Activated naive CD8-positive, alpha-beta T cell treated with anti-CD3 and anti-CD28 coated beads, Interleukin-2, amount 50 U/mL, for 16 hours (primary cell): ENCODE results near the gene VPS26A.
"Not testable (repeated sequence)": the region's sequence is repeated elsewhere in the genome, so short reads cannot be mapped to it uniquely, and the experiment has no call there.

ENCODE experiments used
- DNase-seq: peaks from one replicate; pipeline ENCODE4 v3.0.0-alpha.2; 2020; ENCODE audit warnings: low read depth, low spot score

VPS26A gene

DNA sequence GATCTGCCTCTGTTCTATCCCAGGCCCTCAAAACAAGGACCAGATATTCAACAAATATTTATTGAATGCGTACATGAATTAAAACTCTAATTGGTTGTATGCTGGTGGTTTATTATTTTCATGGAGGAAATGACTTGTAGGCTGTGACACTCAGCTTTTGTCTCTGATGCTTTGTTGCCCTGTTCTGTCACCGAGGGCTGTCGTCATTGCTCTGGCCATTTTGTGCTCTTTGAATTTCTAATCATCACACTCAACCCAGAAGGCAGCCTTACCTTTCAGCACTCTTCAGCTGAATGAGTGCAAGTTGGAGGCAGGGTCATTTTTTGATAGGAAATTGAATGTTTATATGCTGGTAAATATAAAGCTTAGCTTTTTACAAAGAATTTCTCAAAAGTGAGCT lies 21.5 kb upstream of the VPS26A start:
- DNase-seq: no peak

DNA sequence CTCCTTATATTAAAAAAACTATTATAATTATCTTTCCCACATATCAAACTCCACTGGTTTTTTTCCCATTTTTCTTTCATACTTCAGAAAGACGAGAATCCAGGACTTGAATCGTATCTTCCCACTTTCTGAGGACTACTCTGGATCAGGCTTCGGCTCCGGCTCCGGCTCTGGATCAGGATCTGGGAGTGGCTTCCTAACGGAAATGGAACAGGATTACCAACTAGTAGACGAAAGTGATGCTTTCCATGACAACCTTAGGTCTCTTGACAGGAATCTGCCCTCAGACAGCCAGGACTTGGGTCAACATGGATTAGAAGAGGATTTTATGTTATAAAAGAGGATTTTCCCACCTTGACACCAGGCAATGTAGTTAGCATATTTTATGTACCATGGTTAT lies 20.2 kb upstream of the VPS26A start:
- no peak for DNase-seq

DNA sequence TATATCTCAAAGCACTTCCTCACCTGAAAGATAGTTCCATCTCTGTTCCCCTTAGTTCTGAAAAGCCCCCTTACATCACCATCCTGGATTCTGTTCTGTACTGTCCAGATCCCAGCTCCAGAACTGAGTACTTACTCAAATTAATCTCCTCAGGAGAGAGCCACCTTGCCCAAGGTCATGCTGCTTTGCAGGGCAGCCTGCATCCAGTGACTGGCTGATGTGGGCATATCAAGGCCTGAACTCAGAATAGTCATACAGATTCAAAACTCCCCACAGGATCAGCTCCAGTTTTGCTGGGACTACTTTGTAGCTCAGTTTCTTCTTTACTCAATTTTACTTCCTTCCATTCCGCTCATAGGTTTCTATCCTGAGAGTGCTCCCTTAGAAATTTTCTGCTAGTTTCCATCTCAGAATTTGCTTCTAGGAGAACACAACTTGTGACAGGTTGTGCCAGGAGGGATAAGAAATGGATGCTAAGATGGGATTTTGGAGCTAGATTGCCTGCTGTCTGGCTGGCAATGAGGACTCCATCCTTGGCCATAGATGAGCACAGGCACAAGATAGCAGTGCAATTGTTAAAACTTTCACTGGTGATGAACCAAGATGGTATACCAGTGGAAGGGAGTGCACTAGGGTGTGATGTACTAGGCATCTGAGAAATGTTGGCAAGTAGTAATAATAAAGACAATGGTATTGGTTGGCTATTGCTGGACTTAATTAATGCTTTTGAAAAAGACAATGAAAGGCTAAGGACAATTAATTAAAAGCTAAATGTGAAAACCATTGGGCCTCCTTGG lies 18.8 kb upstream of the VPS26A start:
- no peak for DNase-seq

DNA sequence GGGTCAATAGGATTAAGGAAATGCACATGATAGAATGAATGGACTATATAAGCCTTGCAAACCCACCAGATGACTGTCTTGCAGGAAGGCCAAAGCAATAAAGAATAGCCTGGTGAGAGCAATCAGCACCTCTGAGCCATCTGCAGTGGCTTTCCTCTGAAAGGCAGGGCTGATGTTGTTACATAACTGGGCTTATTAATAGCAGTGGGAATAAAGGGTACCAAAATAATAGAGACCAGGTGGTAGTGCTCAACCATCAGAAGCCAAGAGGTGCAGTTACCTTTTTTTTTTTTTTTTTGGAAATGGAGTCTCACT lies 16.8 kb upstream of the VPS26A start:
- no peak for DNase-seq

DNA sequence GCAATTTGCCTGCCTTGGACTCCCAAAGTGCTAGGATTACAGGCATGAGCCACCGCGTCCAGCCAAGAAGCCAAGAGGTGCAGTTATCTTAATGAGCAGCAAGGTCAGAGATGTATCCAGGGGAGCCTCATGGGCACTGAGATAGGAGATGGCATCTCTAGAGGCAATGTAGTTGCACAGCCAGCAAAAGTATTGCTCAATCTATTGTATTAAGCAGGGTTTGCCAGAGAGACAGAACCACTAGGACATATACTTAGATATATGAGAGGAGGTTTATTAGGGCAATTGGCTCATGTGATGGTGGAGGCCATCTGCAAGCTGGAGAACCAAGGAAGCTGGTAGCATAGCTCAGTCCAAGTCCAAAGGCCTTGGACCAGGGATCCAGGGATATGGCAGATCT lies 16.3 kb upstream of the VPS26A start:
- no peak for DNase-seq

DNA sequence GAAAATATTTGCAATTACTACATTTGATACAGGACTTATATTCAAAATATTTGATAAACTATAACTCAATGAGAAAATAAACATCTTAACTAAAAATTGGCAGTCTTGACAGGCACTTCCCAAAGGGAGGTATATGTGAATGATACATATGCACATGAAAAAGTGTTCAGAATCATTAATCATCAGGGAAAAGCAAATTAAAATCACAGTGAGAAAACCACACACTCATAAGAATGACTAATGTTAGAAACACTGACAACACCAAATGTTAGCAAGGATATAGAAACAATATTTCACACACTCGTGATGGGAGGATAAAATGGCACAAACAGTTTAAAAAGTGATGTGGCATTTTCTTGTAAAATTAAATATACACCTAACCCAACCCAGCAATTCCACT lies 4.1 kb upstream of the VPS26A start:
- DNase-seq: no peak

DNA sequence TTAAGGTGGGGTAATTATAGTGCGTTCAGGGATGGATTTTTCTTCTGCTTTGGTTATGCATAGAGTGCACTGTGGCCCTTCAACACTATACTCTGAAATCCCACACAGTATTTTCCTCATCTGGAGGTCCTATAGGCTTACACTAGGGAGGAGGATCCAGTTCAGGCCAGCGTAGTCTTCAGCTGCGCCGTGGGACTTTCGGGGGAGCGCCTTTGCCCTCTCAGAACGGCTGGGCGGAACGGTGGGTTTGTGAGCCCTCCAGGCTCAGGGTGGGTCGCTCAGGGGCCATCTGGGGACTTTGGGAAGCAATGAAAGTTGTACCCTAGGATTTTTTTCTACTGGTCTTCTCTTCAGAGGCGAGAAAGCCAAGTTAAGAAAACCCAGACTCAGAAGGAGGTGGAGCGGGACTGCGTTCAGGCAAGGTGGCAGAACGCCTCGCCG lies 652 bp upstream of the VPS26A start:
- DNase-seq: no peak

DNA sequence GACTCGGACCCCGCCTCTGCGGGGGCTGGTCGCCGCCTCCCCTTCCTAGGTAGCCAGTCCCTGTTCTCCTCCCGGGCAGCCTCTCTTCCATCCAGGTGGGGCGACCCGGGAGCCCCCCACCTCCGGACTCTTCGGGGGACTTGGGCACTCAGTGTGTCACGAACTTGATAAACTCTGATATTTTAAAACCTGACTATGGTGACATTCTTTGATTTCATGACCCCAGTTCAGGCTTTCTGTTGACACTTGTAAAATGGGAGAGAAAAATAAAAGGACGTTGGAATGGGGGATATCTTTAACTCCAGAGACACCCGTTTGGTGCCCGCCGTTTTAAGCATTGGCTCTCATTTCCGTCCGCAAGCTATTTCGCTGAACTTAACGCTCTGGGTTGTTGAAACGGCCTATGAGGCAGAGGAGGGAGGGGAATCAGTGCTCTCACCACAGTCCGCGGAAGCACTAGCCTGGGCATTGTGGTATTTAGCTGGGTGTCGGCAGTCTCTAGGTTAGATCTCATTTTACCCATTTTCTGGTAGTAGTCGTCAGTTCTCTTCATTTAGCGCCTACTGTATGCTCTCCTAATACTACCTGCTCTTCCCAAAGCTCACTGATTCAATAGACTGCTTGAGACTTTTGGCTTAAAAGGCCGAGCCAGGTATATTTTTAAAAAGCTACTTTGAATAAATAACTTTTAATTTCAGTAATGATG lies 738 bp downstream of the VPS26A start:
- DNase-seq: no peak

DNA sequence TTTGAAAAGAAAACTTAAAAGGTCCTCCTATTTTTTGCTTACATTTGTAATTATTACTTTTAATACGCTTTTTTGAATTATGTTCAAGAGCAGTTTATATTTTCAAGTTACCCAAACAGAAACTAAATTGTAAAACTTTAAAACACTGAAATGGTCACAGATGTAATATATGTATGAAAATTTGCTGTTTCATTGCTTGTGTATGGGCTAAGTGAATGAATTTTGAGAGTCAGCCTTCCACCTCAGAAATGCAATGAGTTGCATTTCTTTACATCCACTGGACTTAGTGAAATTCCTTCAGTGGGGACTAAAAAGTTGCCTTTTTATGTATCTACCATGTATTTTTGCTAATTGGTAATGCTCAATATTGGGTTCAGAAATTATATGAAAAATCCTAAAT lies 1.6 kb downstream of the VPS26A start:
- DNase-seq: no peak

DNA sequence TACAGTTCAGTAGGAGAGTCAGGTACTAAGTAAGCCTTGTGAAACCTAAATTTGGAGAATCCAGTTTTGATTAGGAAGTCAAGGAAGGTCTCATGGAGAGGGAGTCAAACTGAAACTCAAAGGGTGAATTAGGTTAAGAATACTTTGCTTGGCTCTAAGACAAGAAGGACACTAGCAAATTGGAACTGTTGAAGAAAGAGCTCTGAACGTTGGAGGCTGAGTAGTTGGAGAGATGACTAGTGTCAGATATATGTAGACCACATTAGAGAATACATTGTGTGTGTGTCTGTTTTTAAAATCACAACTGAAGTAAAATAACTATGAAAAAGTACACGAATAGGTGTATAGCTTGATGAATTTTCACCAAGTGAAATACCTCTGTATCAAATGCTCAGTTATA lies 6.3 kb downstream of the VPS26A start:
- no peak for DNase-seq

DNA sequence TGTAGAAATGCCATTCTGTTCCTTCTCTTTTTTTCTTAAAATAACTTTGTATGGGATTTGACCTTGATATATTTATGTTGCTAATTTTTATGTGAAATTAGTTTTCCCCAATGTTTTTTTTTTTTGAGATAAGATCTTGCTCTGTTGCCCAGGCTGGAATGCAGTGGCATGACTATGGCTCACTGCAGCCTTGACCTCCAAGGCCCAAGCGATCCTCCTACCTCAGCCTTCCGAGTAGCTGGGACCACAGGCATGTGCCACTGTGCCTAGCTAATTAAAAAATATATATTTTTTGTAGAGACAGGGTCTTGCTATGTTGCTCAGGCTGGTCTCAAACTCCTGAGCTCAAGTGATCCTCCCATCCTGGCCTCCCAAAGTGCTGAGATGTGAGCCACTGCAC lies 16.0 kb downstream of the VPS26A start:
- no peak for DNase-seq

DNA sequence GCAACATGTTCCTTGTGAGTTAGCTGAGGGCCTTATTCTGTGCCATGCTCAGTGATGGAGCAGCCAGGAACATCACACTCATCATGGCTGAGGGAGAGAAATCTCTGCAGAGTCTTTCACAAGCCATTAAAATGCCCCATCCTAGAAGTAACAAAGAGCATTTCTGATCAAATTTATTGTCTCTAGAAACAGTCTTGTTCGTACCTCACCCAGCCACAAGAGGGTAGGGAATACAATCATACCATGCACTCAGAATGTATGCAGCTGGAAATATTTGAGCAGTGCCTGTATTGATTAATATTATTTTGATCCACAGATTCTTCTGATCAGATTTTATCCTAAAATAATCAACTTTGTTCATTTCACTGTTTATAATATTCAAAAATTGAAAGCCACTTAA lies 17.3 kb downstream of the VPS26A start:
- no peak for DNase-seq

DNA sequence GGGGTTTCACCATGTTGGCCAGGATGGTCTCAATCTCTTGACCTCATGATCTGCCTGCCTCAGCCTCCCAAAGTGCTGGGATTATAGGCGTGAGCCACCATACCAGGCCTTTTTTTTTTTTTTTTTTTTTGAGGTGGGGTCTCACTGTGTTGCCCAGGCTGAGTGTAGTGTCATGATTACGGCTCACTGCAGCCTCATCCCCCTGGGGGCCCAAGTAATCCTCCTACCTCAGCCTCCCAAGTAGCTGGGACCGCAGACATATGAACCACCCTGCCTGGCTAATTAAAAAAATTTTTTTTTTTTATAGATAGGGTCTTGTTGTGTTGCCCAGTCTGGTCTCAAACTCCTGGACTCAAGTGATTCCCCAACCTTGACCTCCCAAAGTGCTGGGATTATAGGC lies 18.1 kb downstream of the VPS26A start:
- DNase-seq: not testable (repeated sequence)

DNA sequence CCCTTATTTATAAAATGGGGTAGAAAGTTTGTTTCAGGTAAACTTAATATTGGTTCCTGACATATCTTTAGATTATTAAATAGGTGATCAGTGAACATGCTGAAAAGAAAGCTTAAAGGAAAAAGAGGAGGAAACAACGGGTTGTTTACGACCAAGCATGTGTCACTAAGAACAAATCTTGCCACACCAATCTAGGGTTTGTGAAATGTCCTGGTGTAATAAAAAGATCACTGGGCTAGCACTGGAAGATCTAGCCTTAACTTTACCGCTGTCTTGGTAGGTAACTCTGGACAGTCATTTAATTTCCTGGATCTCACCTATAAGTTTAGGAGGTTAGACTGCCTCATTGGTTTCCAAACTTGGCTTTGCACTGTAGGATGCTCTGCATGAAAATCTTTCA lies 19.0 kb downstream of the VPS26A start:
- DNase-seq: no peak

DNA sequence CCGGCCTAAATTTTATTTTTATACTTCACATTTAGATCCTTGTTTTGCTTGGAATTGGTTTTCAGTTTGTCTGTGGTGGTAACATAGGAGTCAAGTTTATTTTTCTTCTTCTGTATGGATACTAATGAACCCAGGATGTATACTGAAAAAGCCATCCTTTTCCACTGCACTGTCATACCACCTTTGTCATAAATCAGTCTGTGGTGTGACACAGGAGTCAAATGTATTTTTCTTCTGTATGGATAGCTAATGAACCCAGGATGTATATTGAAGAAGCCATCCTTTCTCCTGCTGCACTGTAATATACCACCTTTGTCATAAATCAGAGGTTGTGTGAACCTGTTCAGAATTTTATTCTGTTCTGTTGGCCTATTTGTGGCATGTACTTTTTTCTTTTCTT lies 21.4 kb downstream of the VPS26A start:
- no peak for DNase-seq

DNA sequence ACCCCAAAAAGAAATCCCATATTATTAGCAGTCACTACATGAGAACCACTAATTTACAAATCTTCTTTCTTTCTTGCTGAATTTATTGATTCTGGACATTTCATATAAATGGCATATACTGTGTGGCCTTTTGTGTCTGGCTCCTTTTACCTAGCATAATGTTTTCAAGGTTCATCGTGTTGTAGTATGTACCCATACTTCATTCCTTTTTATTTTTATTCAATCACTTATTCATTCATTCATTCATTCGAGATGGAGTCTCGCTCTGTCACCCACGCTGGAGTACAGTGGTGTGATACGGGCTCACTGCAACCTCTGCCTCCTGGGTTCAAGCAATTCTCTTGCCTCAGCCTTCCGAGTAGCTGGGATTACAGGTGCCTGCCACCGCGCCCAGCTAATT lies 21.9 kb downstream of the VPS26A start:
- no peak for DNase-seq

DNA sequence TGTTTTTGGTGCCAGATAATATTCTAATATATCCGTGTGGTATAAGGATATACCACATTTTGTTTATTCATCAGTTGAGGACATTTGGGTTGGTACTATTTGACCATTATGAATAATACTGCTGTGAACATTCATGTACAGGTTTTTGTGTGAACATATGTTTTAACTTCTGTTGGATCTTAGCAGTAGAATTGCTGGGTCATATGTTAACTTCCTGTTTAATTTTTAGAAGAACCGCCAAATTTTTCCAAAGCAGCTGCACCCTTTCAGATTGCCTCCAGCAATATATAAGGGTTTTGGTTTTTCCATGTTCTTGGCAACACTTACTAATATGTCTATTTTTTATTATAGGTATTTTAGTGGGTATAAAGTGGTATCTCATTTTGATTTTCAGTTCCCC lies 22.8 kb downstream of the VPS26A start:
- no peak for DNase-seq

DNA sequence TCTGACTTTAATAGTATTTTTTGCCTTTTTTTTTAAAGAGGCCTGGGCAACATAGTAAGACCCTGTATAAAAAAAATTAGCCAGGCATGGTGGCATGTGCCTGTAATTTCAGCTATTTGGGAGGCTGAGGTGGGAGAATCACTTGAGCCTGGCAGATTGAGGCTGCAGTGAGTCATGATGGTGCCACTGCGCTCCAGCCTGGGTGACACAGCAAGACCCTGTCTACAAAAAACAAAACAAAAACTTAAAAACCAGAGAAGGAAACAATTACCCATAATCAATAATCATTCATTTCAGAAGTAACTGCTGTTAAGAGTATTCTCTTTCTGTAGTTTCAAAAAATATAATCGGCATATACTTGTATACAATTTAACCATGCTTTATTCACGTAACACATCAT lies 28.0 kb downstream of the VPS26A start:
- DNase-seq: no peak

DNA sequence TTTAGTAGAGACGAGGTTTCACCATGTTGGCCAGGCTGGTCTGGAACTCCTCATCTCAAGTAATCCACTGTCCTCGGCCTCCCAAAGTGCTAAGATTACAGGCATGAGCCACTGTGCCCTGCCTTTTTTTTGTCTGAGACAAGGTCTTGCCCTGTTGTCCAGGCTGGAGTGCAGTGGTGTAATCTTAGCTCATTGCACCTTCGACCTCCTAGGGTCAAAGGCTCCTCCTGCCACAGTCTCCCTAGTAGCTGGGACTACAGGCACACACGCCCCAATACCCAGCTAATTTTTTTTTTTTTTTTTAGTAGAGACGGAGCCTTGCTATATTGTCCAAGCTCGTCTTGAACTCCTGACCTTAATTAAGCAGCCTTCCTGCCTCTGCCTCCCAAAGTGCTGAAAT lies 29.2 kb downstream of the VPS26A start:
- no peak for DNase-seq

DNA sequence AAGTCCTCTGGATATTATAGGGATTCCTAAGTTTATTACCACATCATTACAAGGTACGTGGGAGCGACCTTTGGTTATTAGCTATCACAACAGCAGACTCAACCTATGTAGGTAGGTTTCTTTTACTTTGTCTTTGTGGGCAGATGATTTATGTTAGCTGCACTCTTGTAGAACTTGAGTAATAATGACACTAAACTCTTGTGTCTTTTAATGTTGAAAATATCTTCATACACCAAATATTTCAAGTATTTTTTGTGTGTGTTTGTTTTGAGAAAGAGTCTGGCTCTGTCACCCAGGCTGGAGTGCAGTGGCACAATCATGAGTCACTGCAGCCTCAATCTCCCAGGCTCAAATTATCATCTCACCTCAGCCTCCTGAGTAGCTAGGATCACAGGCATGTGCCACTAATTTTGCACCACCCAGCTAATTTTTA lies 36.8 kb downstream of the VPS26A start:
- no peak for DNase-seq

DNA sequence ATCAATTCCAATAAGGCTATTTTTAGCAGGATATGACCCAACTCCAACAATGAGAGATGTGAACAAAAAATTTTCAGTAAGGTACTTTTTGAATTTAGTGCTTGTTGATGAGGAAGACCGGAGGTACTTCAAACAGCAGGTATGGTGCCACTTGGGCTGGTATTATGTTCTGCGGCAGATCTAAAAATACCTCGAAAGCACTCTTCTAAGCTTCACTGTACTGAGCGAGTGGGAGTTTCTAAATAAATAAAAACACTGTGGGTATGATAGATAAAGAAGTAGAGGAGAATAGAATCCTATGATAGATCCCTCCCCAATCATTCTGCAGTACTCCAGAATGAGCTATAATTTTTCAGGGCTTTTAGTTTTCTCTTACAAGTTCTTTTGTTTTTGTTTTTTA lies 44.5 kb downstream of the VPS26A start:
- no peak for DNase-seq

DNA sequence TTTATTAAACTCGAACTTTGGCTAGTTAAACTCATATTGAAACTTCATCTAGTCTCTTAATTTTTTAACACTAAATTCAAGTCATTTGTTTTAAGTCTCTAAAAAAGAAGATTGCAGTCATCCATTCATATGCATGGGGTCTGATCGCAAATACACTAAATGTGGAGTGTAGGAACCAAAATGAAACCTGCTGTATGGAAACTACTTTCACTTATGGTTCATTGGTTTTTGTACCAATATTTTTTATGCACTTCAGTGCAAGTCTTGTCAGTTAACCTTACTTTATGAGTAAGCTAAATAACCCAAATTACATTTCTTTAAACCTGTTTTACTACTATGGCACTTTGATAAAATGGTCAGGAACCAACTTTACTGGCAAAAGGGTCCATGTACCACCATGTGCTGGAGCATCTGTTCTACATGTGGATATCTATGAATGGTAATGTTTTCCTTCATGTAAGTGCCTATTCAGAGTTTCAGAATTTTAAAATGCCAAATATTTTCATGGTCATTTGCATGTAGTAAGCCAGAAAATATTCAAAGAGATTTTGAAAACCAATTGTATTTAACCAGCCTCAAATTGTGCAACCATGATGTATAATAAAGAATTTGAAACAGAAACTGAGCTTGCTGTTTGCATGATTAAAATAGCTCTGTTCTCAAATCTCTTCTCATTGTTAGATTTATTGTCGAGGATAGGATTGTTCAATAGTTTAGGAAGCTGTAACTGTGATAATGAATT lies 48.4 kb downstream of the VPS26A start:
- DNase-seq: no peak

DNA sequence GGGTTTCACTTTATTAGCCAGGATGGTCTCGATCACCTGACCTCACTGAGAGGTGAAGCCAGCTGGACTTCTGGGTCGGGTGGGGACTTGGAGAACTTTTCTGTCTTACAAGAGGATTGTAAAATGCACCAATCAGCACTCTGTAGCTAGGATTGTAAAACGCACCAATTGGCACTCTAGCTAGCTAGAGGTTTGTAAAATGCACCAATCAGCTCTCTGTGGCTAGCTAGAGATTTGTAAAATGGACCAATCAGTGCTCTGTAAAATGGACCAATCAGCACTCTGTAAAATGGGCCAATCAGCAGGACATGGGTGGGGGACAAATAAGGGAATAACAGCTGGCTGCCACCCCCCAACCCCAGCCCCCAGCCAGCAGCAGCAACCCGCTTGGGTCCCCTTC lies 51.3 kb downstream of the VPS26A start:
- not testable (repeated sequence) for DNase-seq
